SK-N-SH treated with all-trans-retinoic acid at 6 μM for 48 hours (cell line): ENCODE measurements around the gene PCNX3.

Experiments used
- ATAC-seq: fragments of 200-7000 bp; cut with Tn5 transposase; 3 replicates; pipeline ENCODE4 v1.9.1; 2020; ENCODE audit warnings: mild to moderate bottlenecking, moderate library complexity
- ARNTL ChIP-seq: fragments of 450-650 bp; formaldehyde crosslinking; IDR thresholded peaks from 2 replicates; pipeline ENCODE4 v1.5.0; 2020; ENCODE audit warnings: low read depth, mild to moderate bottlenecking, moderate library complexity, borderline replicate concordance
- BACH2 ChIP-seq: fragments of 250-450 bp; sonication (Bioruptor Pico); IDR thresholded peaks from 2 replicates; pipeline ENCODE4 v1.9.0; 2021; ENCODE audit warnings: mild to moderate bottlenecking, borderline replicate concordance
- CSRNP3 ChIP-seq: fragments of 250-450 bp; sonication (Bioruptor Pico); IDR thresholded peaks from 2 replicates; pipeline ENCODE4 v1.5.1; 2021; ENCODE audit warnings: mild to moderate bottlenecking, moderate library complexity
- ESRRG ChIP-seq: fragments of 250-450 bp; sonication (Bioruptor Pico); IDR thresholded peaks from 2 replicates; pipeline ENCODE4 v1.6.1; 2021; ENCODE audit warnings: mild to moderate bottlenecking
- GLIS3 ChIP-seq: fragments of 250-450 bp; sonication (Bioruptor Pico); IDR thresholded peaks from 2 replicates; pipeline ENCODE4 v1.5.0; 2020; ENCODE audit warnings: mild to moderate bottlenecking, moderate library complexity
- OSR1 ChIP-seq: fragments of 250-450 bp; sonication (Bioruptor Pico); IDR thresholded peaks from 2 replicates; pipeline ENCODE4 v1.8.0; 2022; ENCODE audit warnings: moderate library complexity, mild to moderate bottlenecking, inconsistent platforms
- PATZ1 ChIP-seq: fragments of 250-450 bp; sonication (Bioruptor Pico); IDR thresholded peaks from 2 replicates; pipeline ENCODE4 v1.8.0; 2020; ENCODE audit warnings: mild to moderate bottlenecking, moderate library complexity, borderline replicate concordance
- PPARA ChIP-seq: fragments of 250-450 bp; sonication (Bioruptor Pico); IDR thresholded peaks from 2 replicates; pipeline ENCODE4 v1.5.0; 2020; ENCODE audit warnings: mild to moderate bottlenecking, borderline replicate concordance
- SNAI2 ChIP-seq: fragments of 250-450 bp; sonication (Bioruptor Pico); IDR thresholded peaks from 2 replicates; pipeline ENCODE4 v1.5.0; 2020; ENCODE audit warnings: mild to moderate bottlenecking, moderate library complexity
- TCF4 ChIP-seq: fragments of 250-450 bp; sonication (Bioruptor Pico); IDR thresholded peaks from 2 replicates; pipeline ENCODE4 v1.8.0; 2021; ENCODE audit warnings: mild to moderate bottlenecking, moderate library complexity, borderline replicate concordance
- TOX ChIP-seq: fragments of 250-450 bp; sonication (Bioruptor Pico); IDR thresholded peaks from 2 replicates; pipeline ENCODE4 v1.8.0; 2021; ENCODE audit warnings: mild to moderate bottlenecking, moderate library complexity, borderline replicate concordance
- TSHZ2 ChIP-seq: fragments of 250-450 bp; sonication (Bioruptor Pico); IDR thresholded peaks from 2 replicates; pipeline ENCODE4 v1.5.0; 2020; ENCODE audit warnings: mild to moderate bottlenecking, moderate library complexity
- ZFP3 ChIP-seq: fragments of 250-450 bp; sonication (Bioruptor Pico); IDR thresholded peaks from 2 replicates; pipeline ENCODE4 v1.5.0; 2020; ENCODE audit warnings: mild to moderate bottlenecking, moderate library complexity
- ZFP30 ChIP-seq: fragments of 450-650 bp; formaldehyde crosslinking; IDR thresholded peaks from 2 replicates; pipeline ENCODE4 v1.5.0; 2022; ENCODE audit warnings: mild to moderate bottlenecking, moderate library complexity
- ZNF565 ChIP-seq: fragments of 450-650 bp; formaldehyde crosslinking; conservative IDR thresholded peaks from 2 replicates; pipeline ENCODE4 v1.5.0; 2020; ENCODE audit warnings: low read depth, mild to moderate bottlenecking, moderate library complexity
- ZNF70 ChIP-seq: fragments of 450-650 bp; formaldehyde crosslinking; IDR thresholded peaks from 2 replicates; pipeline ENCODE4 v1.5.0; 2020; ENCODE audit warnings: mild to moderate bottlenecking, moderate library complexity
- ZNF8 ChIP-seq: fragments of 450-650 bp; formaldehyde crosslinking; IDR thresholded peaks from 2 replicates; pipeline ENCODE4 v1.5.0; 2020; ENCODE audit warnings: mild to moderate bottlenecking, moderate library complexity
- TF ChIP-seq, protein P1 (sequence below): fragments of 250-450 bp; sonication (Bioruptor Pico); IDR thresholded peaks from 2 replicates; pipeline ENCODE4 v1.8.0; 2021; ENCODE audit warnings: low read depth, mild to moderate bottlenecking, moderate library complexity, borderline replicate concordance

The PCNX3 gene

DNA sequence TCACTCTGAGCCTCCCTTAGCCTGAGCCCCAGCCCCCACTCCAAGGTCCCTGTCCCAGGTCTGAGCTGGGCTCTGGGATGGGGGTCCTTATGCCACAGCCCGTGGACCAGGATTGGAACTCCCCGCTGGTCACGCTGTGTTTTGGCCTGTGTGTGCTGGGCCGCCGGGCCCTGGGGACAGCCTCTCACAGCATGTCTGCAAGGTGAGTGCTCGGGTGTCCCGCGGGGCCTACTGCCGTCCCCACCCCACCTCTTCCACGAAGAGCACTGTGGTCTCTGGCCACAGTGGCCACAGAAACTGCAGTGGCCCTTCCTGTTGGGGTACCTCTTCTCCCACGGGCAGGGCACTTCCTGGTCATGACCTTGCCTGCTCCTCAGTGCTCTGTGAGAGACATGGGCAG is 18.9 kb downstream of the PCNX3 start:
- TF ChIP-seq ZNF565 (CRISPR knock-in tag) (no peak), TOX (CRISPR knock-in tag) (no peak), ZFP30 (CRISPR knock-in tag) (no peak), TCF4 (CRISPR knock-in tag) (no peak), ZFP3 (CRISPR knock-in tag) (no peak), PPARA (CRISPR knock-in tag) (no peak), TSHZ2 (CRISPR knock-in tag) (no peak), ZNF70 (CRISPR knock-in tag) (no peak), GLIS3 (no peak), PATZ1 (CRISPR knock-in tag) (no peak), ARNTL (CRISPR knock-in tag) (no peak), OSR1 (CRISPR knock-in tag) (no peak)
- TF ChIP-seq, all 23 proteins: peak for 0
- ATAC-seq: no peak

GRCh38 chr11:65634905-65635731 is 19.5 kb downstream of the PCNX3 start:
- ATAC-seq: no peak
- TF ChIP-seq SNAI2 (CRISPR knock-in tag): no peak
- TF ChIP-seq, protein P1, sequence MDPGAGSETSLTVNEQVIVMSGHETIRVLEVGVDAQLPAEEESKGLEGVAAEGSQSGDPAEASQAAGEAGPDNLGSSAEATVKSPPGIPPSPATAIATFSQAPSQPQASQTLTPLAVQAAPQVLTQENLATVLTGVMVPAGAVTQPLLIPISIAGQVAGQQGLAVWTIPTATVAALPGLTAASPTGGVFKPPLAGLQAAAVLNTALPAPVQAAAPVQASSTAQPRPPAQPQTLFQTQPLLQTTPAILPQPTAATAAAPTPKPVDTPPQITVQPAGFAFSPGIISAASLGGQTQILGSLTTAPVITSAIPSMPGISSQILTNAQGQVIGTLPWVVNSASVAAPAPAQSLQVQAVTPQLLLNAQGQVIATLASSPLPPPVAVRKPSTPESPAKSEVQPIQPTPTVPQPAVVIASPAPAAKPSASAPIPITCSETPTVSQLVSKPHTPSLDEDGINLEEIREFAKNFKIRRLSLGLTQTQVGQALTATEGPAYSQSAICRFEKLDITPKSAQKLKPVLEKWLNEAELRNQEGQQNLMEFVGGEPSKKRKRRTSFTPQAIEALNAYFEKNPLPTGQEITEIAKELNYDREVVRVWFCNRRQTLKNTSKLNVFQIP (CRISPR knock-in tag): no peak
- no peak for TF ChIP-seq TOX (CRISPR knock-in tag)
- TF ChIP-seq ZNF8 (CRISPR knock-in tag): no peak
- TF ChIP-seq CSRNP3 (CRISPR knock-in tag): no peak
- TF ChIP-seq BACH2 (CRISPR knock-in tag): no peak
- no peak for TF ChIP-seq ZNF565 (CRISPR knock-in tag)
- TF ChIP-seq GLIS3: no peak
- no peak for TF ChIP-seq TCF4 (CRISPR knock-in tag)
- TF ChIP-seq ESRRG (CRISPR knock-in tag): no peak
- TF ChIP-seq ZFP30 (CRISPR knock-in tag): no peak
- no peak for TF ChIP-seq PPARA (CRISPR knock-in tag)
- TF ChIP-seq PATZ1 (CRISPR knock-in tag): no peak
